ENCODE results near the gene BASP1. TPM values are rescaled to one million over a fixed set of nuclear protein-coding genes. Genes with fewer than 3 reads are reported as not detected.

BASP1 gene
- polyA plus RNA-seq, 1 of the 3 experiments (the other 2 are of a cell fraction): 107 TPM

DNA sequence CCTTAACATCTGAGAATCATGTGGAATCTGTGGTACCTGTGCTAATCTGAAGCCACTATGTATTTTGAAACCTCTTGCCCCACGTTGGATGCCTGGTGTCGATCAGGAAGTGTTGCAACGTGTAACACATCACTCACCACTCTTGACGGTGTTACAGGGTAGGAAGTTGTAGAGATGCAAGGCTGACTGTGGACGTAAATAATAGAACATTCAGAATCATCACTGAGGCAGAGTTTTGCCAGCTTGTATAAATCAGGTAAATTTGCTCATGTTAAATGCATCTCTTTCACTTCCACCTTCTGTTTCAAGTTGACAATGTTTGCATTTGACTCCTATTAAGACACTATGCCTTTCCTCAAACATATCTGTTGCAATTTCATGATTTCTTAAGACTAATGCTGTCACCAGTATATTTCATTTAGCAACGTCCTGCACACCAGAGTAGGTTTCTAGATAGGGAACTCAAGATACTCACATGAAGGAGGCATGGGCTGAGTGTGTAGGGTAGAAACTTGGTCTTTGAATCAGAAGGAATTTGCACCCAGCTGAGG lies 38.1 kb downstream of the BASP1 start:
- Histone ChIP-seq H3K4me3 (ENCODE audit: low read depth in 2 of 2, low read length in 1 of 2) (no peak overlapping the region), H3K79me2 (ENCODE audit: insufficient read depth) (peaks cover 96% of the 10 kb centered on the region), H3K27me3 (ENCODE audit: insufficient read depth) (no peaks in the 10 kb centered on the region), H3F3A (replicated peaks; ENCODE audit: insufficient read depth) (no peaks in the 10 kb centered on the region), H3K27ac (ENCODE audit: low read depth in 2 of 2, low read length in 1 of 2) (no peak overlapping the region), H3K4me1 (ENCODE audit: control insufficient read depth in 1 of 2, insufficient read depth in 2 of 2, low read depth in 1 of 2, low read length in 1 of 2) (peaks cover 0 to 26% of the 10 kb centered on the region in 2 experiments; a peak in 2 of 4 replicates), H3K9me3 (no peaks in the 10 kb centered on the region), H3K36me3 (replicated peaks in 1 of 2; ENCODE audit: control insufficient read depth in 1 of 2, insufficient read depth in 2 of 2, low read length in 1 of 2) (peaks cover 0 to 25% of the 10 kb centered on the region in 2 experiments), H2AFZ (ENCODE audit: low read depth) (no peak overlapping the region), H3K4me2 (no peak overlapping the region), H3K9ac (no peak overlapping the region), H3K9me2 (no peaks in the 10 kb centered on the region), H4K20me1 (ENCODE audit: insufficient read depth) (no peaks in the 10 kb centered on the region)
- POLR2A ChIA-PET: no interaction called here
- 65% methylated on average over 6 of the region's 6 CpGs for WGBS (ENCODE audit: low lambda C conversion rate)
- TF ChIP-seq ELF1 (IDR thresholded peaks at IDR 0.05): no peak
- no peak for TF ChIP-seq EP300 (IDR thresholded peaks at IDR 0.05; ENCODE audit: borderline replicate concordance in 1 of 2, low read depth in 1 of 2, low read length in 1 of 2)
- no peak for TF ChIP-seq RXRA (IDR thresholded peaks at IDR 0.05; ENCODE audit: borderline replicate concordance, low read depth)
- no peak for TF ChIP-seq EZH2phosphoT487 (IDR thresholded peaks at IDR 0.05; ENCODE audit: borderline replicate concordance, low read depth)
- no peak for TF ChIP-seq MXI1 (IDR thresholded peaks at IDR 0.05; ENCODE audit: low read depth, low read length)
- TF ChIP-seq, protein P1, sequence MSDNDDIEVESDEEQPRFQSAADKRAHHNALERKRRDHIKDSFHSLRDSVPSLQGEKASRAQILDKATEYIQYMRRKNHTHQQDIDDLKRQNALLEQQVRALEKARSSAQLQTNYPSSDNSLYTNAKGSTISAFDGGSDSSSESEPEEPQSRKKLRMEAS (IDR thresholded peaks at IDR 0.05; ENCODE audit: low read depth): no peak
- no peak for TF ChIP-seq FOXM1 (IDR thresholded peaks at IDR 0.05; ENCODE audit: low read depth)
- TF ChIP-seq POLR2AphosphoS5 (IDR thresholded peaks at IDR 0.05; ENCODE audit: low read depth, low read length): no peak
- no peak for TF ChIP-seq RCOR1 (IDR thresholded peaks at IDR 0.05; ENCODE audit: low read length)
- no peak for TF ChIP-seq GABPA (IDR thresholded peaks at IDR 0.05; ENCODE audit: low read depth)
- TF ChIP-seq TEAD4 (IDR thresholded peaks at IDR 0.05; ENCODE audit: borderline replicate concordance, insufficient read depth): no peak
- no peak for TF ChIP-seq NFIC (IDR thresholded peaks at IDR 0.05; ENCODE audit: borderline replicate concordance)
- TF ChIP-seq FOXJ3 (CRISPR knock-in tag; IDR thresholded peaks at IDR 0.05): no peak
- TF ChIP-seq, protein P2, sequence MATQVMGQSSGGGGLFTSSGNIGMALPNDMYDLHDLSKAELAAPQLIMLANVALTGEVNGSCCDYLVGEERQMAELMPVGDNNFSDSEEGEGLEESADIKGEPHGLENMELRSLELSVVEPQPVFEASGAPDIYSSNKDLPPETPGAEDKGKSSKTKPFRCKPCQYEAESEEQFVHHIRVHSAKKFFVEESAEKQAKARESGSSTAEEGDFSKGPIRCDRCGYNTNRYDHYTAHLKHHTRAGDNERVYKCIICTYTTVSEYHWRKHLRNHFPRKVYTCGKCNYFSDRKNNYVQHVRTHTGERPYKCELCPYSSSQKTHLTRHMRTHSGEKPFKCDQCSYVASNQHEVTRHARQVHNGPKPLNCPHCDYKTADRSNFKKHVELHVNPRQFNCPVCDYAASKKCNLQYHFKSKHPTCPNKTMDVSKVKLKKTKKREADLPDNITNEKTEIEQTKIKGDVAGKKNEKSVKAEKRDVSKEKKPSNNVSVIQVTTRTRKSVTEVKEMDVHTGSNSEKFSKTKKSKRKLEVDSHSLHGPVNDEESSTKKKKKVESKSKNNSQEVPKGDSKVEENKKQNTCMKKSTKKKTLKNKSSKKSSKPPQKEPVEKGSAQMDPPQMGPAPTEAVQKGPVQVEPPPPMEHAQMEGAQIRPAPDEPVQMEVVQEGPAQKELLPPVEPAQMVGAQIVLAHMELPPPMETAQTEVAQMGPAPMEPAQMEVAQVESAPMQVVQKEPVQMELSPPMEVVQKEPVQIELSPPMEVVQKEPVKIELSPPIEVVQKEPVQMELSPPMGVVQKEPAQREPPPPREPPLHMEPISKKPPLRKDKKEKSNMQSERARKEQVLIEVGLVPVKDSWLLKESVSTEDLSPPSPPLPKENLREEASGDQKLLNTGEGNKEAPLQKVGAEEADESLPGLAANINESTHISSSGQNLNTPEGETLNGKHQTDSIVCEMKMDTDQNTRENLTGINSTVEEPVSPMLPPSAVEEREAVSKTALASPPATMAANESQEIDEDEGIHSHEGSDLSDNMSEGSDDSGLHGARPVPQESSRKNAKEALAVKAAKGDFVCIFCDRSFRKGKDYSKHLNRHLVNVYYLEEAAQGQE (IDR thresholded peaks at IDR 0.05; ENCODE audit: low read depth, low read length): no peak
- TF ChIP-seq YY1 (IDR thresholded peaks at IDR 0.05; ENCODE audit: low read depth): no peak
- TF ChIP-seq, protein P3, sequence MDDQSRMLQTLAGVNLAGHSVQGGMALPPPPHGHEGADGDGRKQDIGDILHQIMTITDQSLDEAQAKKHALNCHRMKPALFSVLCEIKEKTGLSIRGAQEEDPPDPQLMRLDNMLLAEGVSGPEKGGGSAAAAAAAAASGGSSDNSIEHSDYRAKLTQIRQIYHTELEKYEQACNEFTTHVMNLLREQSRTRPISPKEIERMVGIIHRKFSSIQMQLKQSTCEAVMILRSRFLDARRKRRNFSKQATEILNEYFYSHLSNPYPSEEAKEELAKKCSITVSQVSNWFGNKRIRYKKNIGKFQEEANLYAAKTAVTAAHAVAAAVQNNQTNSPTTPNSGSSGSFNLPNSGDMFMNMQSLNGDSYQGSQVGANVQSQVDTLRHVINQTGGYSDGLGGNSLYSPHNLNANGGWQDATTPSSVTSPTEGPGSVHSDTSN (IDR thresholded peaks at IDR 0.05): no peak
- TF ChIP-seq GATA2 (CRISPR knock-in tag; IDR thresholded peaks at IDR 0.05): no peak
- TF ChIP-seq, protein P4, sequence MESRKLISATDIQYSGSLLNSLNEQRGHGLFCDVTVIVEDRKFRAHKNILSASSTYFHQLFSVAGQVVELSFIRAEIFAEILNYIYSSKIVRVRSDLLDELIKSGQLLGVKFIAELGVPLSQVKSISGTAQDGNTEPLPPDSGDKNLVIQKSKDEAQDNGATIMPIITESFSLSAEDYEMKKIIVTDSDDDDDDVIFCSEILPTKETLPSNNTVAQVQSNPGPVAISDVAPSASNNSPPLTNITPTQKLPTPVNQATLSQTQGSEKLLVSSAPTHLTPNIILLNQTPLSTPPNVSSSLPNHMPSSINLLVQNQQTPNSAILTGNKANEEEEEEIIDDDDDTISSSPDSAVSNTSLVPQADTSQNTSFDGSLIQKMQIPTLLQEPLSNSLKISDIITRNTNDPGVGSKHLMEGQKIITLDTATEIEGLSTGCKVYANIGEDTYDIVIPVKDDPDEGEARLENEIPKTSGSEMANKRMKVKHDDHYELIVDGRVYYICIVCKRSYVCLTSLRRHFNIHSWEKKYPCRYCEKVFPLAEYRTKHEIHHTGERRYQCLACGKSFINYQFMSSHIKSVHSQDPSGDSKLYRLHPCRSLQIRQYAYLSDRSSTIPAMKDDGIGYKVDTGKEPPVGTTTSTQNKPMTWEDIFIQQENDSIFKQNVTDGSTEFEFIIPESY (IDR thresholded peaks at IDR 0.05; ENCODE audit: borderline replicate concordance, low read depth): no peak
- TF ChIP-seq CHD2 (IDR thresholded peaks at IDR 0.05; ENCODE audit: low read length, partially characterized antibody): no peak
- CTCF ChIA-PET: no interaction called here
- no peak for DNase-seq
